GM20431 (cell line): ENCODE results near the gene APCDD1.
"Not testable (repeated sequence)": the region's sequence is repeated elsewhere in the genome, so short reads cannot be mapped to it uniquely, and the experiment has no call there.

Experiments
- in situ Hi-C: fragments of 300-500 bp; cut with MseI, MboI; formaldehyde crosslinking; loops from one replicate; pipeline ENCODE4 v1.15.0; 2020; ENCODE audit warnings: low sequenced_read_pairs; ENCODE audit not compliant: unreplicated experiment

Gene APCDD1

GRCh38 chr18:10519366-10519765 is 64.9 kb downstream of the APCDD1 start:
- in situ Hi-C loops: loop anchor here (10.0 kb wide), 1 partner anchor 545 kb away; no protein-coding TSS in a partner anchor

DNA sequence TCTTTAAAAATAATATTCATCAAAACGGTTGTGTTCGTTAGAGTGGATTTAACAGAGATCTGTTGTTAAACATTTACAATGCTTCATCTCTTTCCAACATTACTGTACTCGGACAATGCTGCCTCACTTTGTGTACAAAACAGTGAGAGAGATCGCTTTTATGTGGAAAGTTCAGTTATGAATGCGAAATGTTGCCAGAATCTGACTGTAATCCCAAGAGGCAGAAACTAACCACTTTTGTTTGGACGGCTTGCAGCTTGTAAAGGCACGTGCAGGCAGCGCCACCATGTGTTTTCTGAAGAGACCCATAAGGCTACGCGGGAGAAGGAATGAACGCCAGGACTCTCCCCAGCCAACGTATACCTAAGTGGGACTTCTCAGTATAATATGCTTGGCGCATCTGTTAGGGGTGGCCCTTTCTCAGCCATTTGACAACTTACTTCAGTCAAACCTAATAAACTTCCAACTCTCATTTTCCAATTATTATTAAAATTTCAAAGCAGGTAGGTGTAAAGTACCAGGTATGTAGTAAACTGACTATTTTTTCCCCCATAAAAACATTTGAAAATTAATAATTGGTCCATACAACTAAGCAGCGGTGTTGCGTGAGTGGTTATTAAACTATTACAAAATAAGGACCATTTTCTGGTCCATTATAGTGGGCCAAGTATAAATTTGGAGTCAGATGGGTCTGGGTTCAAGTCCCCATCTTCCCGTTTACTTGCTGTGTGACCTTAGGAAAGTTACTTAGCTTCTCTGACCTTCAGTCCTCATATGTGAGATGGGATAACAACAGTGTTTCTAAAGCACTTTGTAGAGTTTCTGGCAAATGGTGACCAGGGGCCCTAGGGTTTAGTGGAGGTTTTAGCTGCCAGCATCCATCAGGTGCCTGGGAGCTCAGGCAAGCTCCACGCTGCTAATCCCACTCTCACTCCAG is 65.8 kb downstream of the APCDD1 start:
- in situ Hi-C loops: loop anchor here (10.0 kb wide), 1 partner anchor 545 kb away; no protein-coding TSS in a partner anchor

- in situ Hi-C loops: no loop called here
These were observed 67.1 kb downstream of the APCDD1 start for GRCh38 chr18:10521566-10521965.

DNA sequence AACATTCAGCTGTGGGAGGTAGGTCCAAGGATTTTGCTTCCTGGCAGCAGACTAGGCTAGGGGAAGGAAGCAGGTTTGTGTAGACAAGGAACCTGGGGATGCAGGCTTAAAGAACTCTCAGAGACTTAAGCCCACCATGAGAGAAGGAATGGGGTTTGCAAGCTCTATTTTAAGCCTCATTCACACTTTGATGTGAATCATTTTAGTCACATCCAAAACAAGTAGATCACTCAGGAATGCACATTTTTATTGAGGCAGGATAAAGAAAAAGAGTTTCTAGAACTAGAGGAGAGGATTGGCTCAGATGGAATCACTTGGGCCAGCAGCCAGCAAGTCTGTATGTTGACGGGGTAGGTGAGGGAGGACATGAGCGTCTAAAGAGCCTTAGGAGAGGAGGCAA is 68.1 kb downstream of the APCDD1 start:
- in situ Hi-C loops: no loop called here

GRCh38 chr18:10523544-10523943 is 69.1 kb downstream of the APCDD1 start:
- in situ Hi-C loops: no loop called here

GRCh38 chr18:10524507-10525370 is 70.3 kb downstream of the APCDD1 start:
- in situ Hi-C loops: no loop called here

GRCh38 chr18:10525371-10525691 is 70.9 kb downstream of the APCDD1 start:
- in situ Hi-C loops: no loop called here

DNA sequence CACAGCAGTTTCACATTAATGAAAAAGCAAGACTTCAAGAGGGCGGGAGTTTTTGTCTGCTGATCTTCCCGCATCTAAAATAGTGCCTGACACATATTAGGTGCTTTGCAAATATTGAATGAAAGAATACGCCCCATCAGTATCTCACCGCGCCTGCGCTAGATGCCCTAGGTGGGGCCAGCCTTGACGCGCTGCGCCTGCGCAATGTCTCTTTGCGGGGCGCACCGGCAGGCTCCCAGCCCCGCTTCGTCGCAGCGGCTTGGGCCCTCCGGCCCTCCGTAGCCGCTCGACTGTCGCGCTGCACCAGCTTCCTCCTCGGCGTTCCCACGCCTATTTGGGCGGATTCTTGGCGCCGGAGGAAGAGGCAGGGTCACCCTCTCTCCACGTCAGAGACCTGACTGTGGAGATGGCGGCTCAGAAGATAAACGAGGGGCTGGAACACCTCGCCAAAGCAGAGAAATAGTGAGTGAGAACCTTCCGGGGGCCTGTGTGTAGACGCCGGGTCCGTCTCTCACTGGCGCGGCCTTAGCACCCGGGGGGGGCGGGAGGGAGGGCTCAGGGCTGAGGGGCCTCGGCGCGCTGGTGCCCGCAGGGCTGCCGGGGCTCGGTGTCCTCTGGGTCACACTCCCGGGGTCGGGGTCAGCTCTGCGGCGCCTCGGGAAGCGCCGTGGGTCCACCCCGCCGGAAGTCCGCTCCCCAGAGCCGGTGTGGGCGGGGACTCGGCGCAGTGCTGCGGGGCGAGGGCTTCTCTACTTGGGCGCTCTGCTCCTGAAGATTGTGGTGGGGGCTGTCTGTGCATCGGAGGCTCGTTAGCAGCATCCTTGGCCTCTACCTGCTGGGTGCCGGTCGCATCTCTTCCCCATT is 71.5 kb downstream of the APCDD1 start, which contains the start of gene NAPG:
Gene NAPG (plus strand): TSS at position 331 of the 864 bp plus-strand sequence. CDS start 76 bp downstream, at position 407.
- in situ Hi-C loops: no loop called here

GRCh38 chr18:10526561-10526949 is 72.1 kb downstream of the APCDD1 start:
- in situ Hi-C loops: no loop called here

GRCh38 chr18:10528439-10528838 is 74.0 kb downstream of the APCDD1 start:
- in situ Hi-C loops: no loop called here

GRCh38 chr18:10530002-10530401 is 75.6 kb downstream of the APCDD1 start:
- in situ Hi-C loops: no loop called here

GRCh38 chr18:10530852-10531251 is 76.4 kb downstream of the APCDD1 start:
- in situ Hi-C loops: no loop called here

- in situ Hi-C loops: no loop called here
These were observed 78.7 kb downstream of the APCDD1 start for GRCh38 chr18:10533111-10533510.

GRCh38 chr18:10536280-10536679 is 81.8 kb downstream of the APCDD1 start:
- in situ Hi-C loops: no loop called here

DNA sequence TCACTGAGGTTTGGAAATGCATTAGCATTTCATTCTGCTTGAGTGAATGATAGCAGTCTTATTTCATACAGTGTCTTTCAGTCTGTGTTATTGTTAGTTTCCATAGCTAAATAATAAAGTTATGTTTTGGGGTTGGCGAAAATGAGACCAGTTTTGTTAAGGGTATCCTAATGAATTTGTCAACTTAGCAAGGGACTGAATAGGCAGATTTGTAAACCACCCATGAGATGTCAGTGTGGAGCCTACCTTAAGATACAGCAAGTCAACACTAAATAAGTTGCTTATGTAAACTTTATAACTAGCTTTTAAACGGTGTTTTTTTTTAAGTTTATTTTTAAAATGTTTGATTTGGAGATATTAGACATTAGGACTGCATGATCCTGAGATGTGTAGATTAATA is 83.3 kb downstream of the APCDD1 start:
- in situ Hi-C loops: no loop called here

DNA sequence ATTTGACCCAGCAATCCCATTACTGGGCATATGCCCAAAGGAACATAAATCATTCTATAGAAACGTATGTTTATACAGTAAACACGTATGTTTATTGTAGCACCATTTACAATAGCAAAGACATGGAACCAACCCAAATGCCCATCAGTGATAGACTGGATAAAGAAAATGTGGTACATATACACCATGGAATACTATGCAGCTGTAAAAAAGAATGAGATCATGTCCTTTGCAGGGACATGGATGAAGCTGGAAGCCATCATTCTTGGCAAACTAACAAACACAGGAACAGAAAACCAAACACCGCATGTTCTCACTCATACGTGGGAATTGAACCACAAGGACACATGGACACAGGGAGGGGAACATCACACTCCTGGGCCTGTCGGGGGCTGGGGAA is 84.7 kb downstream of the APCDD1 start:
- in situ Hi-C loops: not testable (repeated sequence)
